Measurements from ENCODE around the gene HOXA7. TPM values are rescaled to one million over a fixed set of nuclear protein-coding genes. Genes with fewer than 3 reads are reported as not detected.

HOXA7 gene
- total RNA-seq, 6 experiments from 2014 or later = 6.2 to 8.2 (median 6.8) TPM

GRCh38 chr7:27126596-27127327 is 29.7 kb downstream of the HOXA7 start:
- Mint-ChIP-seq H3K4me3 (no peak overlapping the region), H3K27me3 (ENCODE audit: insufficient read depth) (peaks cover 20% of the 10 kb centered on the region), H3K4me1 (ENCODE audit: low read depth) (peaks cover 23% of the 10 kb centered on the region), H3K9me3 (no peaks in the 10 kb centered on the region), H3K36me3 (ENCODE audit: low read depth) (peaks cover 11% of the 10 kb centered on the region; the same call in 1 of the 2 replicates), H3K27ac (no peak overlapping the region)
- no peak for DNase-seq
- TF ChIP-seq CTCF (IDR thresholded peaks at IDR 0.05) = no peak

- no peak for TF ChIP-seq CTCF (IDR thresholded peaks at IDR 0.05)
- no peaks in the 10 kb centered on the region for H3K9me3 Mint-ChIP-seq
- H3K4me3 Mint-ChIP-seq = no peak overlapping the region
- peaks cover 16% of the 10 kb centered on the region for H3K4me1 Mint-ChIP-seq (ENCODE audit: low read depth)
- peaks cover 11% of the 10 kb centered on the region; the same call in 1 of the 2 replicates for H3K36me3 Mint-ChIP-seq (ENCODE audit: low read depth)
- H3K27ac Mint-ChIP-seq = no peak overlapping the region
- H3K27me3 Mint-ChIP-seq (ENCODE audit: insufficient read depth) = peaks cover 20% of the 10 kb centered on the region
- no peak for DNase-seq
These were observed 30.5 kb downstream of the HOXA7 start for GRCh38 chr7:27125986-27126394.

GRCh38 chr7:27124902-27125689 is 31.4 kb downstream of the HOXA7 start:
- peaks cover 11% of the 10 kb centered on the region; the same call in 1 of the 2 replicates for H3K36me3 Mint-ChIP-seq (ENCODE audit: low read depth)
- no peak for DNase-seq
- no peak for TF ChIP-seq CTCF (IDR thresholded peaks at IDR 0.05)
- peaks cover 20% of the 10 kb centered on the region for H3K27me3 Mint-ChIP-seq (ENCODE audit: insufficient read depth)
- H3K4me1 Mint-ChIP-seq (ENCODE audit: low read depth) = peaks cover 16% of the 10 kb centered on the region
- H3K27ac Mint-ChIP-seq = peak overlapping the region; percentile 67; the same call in 1 of the 2 replicates
- no peaks in the 10 kb centered on the region for H3K9me3 Mint-ChIP-seq
- peak overlapping the region; percentile 80 for H3K4me3 Mint-ChIP-seq

- peaks cover 16% of the 10 kb centered on the region for H3K4me1 Mint-ChIP-seq (ENCODE audit: low read depth)
- H3K9me3 Mint-ChIP-seq = no peaks in the 10 kb centered on the region
- H3K36me3 Mint-ChIP-seq (ENCODE audit: low read depth) = peaks cover 10% of the 10 kb centered on the region; the same call in 1 of the 2 replicates
- peak overlapping the region; percentile 67; the same call in 1 of the 2 replicates for H3K27ac Mint-ChIP-seq
- DNase-seq = peak; percentile 88
- H3K27me3 Mint-ChIP-seq (ENCODE audit: insufficient read depth) = peaks cover 25% of the 10 kb centered on the region
- TF ChIP-seq CTCF (IDR thresholded peaks at IDR 0.05) = no peak; the same call in 1 of the 2 replicates
- H3K4me3 Mint-ChIP-seq = peak overlapping the region; percentile 80
These were observed 32.2 kb downstream of the HOXA7 start for GRCh38 chr7:27124096-27124901.

GRCh38 chr7:27123477-27124053 is 32.9 kb downstream of the HOXA7 start:
- Mint-ChIP-seq H3K27ac (peak overlapping the region; percentile 67; the same call in 1 of the 2 replicates), H3K36me3 (ENCODE audit: low read depth) (peaks cover 2% of the 10 kb centered on the region; the same call in 1 of the 2 replicates), H3K9me3 (no peaks in the 10 kb centered on the region), H3K27me3 (ENCODE audit: insufficient read depth) (peaks cover 29% of the 10 kb centered on the region), H3K4me1 (ENCODE audit: low read depth) (peaks cover 16% of the 10 kb centered on the region), H3K4me3 (peak overlapping the region; percentile 80)
- no peak for TF ChIP-seq CTCF (IDR thresholded peaks at IDR 0.05)
- DNase-seq = no peak

All from HFFc6 (cell line).